H54 (cell line): ENCODE data around the gene SFMBT2.

Experiments used
- DNase-seq: peaks from one replicate; pipeline ENCODE4 v3.0.0; 2011; ENCODE audit warnings: low spot score, mixed read lengths; ENCODE audit not compliant: insufficient read length
- FAIRE-seq: peaks from 3 replicates; lab custom pipeline; 2011; peaks lifted over from hg19 to GRCh38; lab: Jason Lieb, UNC
- POLR2A ChIP-seq: IDR thresholded peaks from 2 replicates; pipeline ENCODE4 v1.6.1; 2011; ENCODE audit warnings: low read depth, mild to moderate bottlenecking, low read length

Gene SFMBT2

DNA sequence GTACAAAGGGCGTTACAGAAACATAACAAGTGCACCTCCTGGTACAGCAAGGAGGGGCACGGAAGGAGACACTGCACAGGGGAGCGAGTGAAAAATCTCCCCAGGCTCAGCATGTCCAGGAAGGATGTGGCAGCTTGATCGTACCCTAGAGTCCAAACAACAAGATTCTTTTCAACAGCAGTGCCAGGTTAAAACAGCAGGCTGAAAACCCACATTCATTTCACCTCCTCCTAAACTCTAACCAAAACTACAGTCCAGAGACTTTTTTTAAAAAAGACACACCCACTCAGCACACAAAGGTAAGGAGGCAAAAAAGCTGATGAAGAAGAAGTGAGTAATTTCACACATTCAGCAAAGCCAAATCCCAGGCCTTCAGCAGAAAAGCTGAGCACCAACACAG, 138.8 kb downstream of the SFMBT2 start:
- no peak for TF ChIP-seq POLR2A
- FAIRE-seq = no peak
- no peak for DNase-seq

DNA sequence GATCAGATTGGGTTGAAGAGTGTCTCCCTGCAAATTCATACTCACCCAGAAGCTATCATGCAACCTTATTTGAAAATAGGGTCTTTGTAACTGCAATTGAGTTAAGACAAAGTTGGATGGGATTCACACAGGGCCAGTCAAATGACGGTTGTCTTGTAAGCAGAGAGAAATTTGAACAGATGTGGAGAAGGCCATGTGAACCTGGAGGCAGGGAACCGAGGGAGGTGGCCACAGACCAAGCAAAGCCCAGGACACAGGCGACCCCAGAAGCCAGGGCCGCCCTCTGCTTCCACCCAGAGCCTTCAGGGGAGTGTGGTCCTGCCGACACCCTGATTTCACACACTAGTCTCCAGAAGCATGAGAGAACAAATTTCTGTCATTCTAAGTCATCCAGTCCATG, 140.8 kb downstream of the SFMBT2 start:
- FAIRE-seq (no peak), DNase-seq (no peak)
- TF ChIP-seq POLR2A = no peak

DNA sequence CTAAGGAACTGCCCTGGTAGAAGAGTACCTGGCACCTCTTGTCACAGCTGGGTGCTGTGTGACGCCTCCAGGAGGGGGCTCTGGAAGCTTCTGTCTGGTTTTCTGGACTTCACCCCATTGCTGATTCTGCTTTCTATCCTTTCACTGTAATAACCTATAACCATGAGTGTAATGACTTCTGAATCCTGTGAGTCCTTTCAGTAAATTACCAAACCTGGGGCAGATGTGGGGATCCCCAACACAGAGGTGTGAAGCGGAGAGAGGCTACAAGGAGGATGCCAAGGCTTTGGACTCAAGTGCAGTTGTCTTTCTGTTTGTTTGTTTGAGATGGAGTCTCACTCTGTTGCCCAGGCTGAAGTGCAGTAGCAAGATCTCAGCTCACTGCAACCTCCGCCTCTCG, 143.7 kb downstream of the SFMBT2 start:
- DNase-seq (no peak), FAIRE-seq (no peak)
- no peak for TF ChIP-seq POLR2A

DNA sequence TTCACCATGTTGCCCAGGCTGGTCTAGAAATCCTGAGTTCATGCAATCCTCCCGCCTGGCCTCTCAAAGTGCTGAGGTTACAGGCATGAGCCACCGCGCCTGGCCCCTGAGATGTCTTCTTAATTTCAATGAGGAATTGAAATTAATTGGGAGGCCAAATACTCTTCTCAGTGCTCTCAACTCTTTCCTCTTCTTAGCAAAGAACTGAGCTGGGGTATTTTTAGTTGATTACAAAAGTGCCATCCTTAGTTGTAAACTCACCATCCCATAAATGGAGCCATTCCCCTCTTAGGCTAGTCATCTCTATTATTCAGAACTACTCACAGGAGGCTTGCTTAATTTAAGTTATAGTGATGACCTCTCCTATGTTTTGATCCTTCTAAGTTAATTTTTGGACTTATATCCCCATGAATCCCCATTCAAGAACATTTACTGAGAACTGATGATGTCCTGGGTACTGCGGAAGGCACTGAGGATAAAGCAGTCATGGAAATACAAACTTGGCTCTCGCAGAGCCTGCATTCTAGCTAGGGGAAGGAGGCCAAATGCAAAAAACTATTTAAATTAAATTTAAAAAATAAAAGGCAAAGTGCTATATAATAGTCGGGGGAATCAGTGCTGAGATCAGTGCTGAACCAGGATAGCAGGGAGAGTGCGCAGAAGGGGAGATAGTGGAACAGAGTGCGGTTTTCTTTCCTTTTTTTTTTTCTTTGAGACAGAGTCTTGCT, 145.3 kb downstream of the SFMBT2 start:
- no peak for TF ChIP-seq POLR2A
- no peak for DNase-seq
- no peak for FAIRE-seq

DNA sequence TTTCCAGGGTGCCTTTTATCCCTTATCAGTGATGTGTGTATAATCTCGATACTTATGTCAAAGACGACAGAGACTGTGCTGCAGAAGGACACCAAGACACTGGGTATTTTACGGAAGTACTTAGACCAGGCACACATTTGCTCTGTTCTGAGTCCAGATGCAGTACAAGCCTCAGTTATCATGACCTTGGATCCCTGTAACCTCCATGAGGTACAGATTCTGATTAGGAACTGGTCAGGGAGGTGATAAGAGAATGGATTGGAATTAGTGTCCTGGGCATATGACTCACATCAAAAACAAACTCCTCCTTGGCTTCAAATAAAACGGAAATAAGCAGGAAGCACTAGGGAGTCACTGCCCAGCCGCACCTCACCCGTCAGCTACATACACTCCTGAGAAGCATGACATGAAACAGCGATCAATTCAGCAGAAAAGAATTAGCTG, 146.5 kb downstream of the SFMBT2 start:
- FAIRE-seq (peak; percentile 41), DNase-seq (peak; percentile 28)
- TF ChIP-seq POLR2A = no peak

DNA sequence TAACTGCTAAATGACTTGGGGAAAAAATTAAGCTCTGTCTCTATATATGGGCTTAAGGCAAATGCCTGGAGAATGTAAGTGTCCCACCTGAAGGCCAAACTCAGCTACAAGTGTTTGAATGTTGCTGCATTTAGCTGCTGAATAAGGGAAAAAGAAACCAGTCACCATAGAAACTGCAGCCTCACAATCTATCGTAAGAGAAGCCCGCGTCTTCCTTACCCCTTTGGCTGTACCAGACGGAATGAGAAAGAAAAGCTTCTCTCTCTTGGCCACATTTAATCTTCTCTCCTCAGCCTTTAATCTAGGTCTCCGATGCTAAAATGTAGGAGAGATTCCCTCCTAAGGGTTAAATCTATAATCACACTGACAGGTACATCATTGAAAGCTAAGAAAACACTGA, 147.2 kb downstream of the SFMBT2 start:
- no peak for TF ChIP-seq POLR2A
- no peak for FAIRE-seq
- no peak for DNase-seq

DNA sequence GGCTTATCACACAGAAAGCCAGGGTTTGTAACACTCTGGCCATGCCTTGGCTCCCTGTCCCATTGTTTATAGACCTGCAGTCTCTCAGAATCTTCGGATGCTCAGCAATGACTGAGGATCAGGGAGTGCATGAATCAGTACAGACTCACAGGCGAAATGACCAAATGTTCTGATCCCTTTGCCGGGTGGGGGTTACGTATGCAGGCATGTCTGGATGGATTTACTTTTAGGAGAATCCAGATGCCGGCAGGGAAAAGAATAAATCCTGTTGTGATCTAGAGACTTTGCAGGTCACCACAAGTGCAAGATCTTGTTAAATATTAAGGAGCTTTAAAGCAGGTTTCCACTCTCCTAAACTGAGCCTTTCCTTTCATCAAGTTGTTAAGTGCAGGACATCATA, 149.5 kb downstream of the SFMBT2 start:
- no peak for FAIRE-seq
- peak; percentile 19 for DNase-seq
- no peak for TF ChIP-seq POLR2A

DNA sequence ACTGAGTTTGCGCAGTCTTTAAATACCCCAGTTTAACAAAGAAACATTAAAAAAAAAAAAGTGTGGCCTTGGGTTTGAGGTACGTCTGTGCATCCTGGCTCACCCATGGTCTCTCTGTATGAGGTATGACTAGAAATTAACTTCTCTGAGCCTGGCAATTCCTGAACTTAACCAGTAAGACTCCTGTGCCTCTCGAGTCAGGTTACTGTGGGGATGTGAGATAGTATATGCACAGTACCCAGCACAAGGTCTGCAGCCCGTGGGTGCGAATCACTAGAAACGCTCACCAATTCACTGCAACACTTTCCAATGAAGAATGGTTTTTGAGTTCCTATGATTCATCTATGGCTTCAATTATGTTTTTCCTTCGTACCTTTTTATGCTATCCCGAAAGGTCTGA, 149.9 kb downstream of the SFMBT2 start:
- no peak for FAIRE-seq
- DNase-seq = no peak
- TF ChIP-seq POLR2A = no peak

DNA sequence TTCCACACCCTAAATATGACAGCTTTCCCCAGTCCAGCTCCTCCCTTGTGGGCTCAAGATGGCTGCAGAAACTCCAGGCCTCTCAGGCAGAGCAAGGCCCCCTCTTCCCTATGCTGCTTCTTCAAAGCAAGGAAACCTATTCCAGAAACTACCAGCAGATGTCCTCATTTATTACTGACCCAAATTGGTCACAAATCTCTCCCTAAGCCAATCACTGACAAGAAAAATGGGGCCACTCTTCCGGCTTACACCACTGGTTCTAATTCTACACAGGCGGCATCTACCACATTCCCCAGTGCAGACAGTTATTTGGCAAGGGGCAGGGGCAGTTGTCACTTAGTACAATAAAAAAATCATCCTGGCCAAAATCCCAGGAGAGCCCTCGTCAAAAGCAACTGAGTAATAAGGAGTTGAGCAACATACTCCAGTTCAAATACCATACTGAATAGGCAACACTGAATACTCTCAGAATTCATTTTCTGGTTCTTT, 150.4 kb downstream of the SFMBT2 start:
- FAIRE-seq (peak; percentile 30), DNase-seq (peak; percentile 19)
- TF ChIP-seq POLR2A = no peak

DNA sequence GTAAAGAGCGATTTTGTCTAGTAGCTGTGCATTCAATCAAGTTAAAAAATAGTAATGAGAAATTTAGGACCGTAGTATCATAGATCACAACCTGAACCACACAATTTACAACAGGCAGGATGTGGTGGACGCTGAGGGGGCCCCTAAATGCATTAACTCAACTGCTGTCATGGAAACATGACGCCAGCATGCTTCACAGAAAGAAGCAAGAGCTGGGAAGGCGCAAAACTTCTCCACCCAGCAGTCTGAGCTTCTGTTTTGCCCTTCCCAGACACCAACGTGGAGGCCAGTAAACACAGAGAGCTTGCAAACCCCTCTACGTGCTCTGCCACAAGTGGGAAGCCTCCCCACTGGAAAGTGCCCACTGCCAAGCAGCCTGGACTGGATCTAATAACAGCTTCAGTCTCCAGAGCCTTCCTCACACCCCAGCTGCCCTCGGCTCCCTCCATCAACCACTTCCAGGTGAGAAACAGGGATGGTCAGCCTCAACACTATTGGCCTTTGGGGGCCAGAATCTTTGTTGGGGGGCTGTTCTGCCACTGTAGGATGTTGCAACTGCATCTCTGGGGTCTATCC, 151.8 kb downstream of the SFMBT2 start:
- no peak for TF ChIP-seq POLR2A
- FAIRE-seq (no peak), DNase-seq (no peak)

DNA sequence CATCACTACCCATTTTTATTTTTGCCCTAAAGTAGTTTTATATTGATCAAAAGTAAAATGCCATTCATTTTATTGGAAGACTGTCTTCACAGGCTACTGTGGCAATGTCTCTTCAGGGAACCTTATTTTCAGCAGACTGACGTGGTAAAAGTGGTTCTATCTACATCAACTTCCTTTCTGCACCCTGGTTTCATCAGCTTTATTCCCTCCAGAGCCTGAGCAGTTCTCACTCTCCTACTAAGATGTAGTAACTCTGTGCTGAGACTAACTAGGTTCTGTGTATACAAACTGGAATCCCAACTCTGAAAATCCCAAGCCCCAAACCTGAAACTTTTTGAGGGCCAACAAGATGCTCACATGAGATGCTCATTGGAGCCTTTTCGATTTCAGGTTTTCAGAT, 155.3 kb downstream of the SFMBT2 start:
- FAIRE-seq (no peak), DNase-seq (no peak)
- TF ChIP-seq POLR2A = no peak

DNA sequence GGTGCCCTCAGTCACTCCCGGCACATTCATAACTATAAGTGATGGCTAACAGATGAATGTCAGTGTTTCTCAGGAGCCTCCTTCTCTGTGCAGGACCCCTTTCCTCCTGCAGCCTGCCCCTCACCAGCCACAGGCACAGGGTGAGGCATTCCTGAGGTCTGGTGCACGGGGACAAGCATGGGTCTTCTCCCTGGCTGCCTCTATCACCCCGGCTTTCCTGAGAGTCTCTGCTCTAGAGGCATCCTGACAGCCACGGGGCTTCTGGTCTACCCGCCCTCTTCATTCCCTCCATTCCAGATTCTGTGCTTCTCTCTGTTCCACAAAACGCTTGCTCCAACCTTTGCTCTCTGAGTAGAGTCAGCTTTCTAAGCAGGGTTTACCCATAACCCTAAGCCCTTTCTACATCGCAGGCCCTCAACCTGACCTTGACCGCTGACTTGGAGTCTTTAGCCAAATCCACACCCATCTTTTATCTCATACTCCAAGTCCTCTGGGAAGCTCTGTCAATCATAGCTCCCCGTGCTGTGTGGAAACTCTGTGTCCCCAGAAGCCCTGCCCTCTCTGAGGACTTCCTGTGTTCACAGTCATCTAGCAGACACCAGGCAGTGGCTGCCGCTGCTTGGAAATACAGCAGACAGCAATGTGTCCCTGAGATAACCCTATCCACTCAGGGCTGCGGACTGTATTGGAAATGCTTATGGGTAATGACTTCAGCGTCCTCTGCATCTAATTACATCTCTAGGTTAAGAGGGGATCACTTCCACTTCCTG, 159.0 kb downstream of the SFMBT2 start:
- FAIRE-seq (no peak), DNase-seq (no peak)
- no peak for TF ChIP-seq POLR2A

DNA sequence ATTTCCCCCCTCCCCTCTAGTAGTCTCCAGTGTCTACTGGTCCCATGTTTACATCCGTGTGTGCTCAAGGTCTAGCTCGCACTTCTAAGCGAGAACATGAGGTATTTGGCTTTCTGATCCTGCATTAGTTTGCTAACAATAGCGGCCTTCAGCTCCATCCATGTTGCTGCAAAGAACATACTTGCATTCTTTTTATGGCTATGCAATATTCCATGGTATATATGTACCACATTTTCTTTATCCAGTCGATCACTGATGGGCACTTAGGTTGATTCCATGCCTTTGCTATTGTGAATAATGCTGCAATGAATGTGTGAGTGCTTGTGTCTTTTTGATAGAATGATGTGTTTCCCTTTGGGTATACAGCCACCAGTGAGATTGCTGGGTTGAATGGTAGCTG, 160.6 kb downstream of the SFMBT2 start:
- no peak for FAIRE-seq
- TF ChIP-seq POLR2A = no peak
- DNase-seq = no peak

DNA sequence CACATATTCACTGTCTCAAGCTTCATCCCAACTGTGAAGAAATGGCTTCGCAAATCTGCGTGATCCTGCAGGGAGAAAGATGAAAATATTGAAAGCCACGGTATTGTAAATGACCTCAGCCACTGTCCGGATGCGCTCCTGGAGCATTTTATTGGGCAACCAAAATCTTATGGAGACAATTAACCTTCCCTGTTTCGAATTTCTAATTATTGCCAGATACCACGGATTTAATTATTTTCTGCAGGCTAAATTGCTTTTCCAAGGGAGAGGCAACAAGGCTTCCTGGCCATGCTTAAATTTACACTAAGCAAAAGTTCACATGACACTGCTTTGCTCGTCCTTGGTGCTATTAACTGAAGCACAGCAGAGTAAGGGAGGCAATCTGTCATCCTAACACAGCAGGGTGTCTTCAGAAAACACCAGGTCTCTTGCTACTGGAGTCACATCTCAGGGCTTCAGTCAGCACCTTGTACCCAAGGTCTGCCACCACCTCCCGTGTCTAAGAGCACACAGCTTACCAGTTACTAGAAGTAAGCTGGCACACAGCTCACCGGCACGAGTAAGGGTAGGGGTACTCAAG, 162.2 kb downstream of the SFMBT2 start:
- FAIRE-seq (no peak), DNase-seq (no peak)
- TF ChIP-seq POLR2A = no peak
